Endodermal cell (in vitro differentiated cells): Measurements from ENCODE around the gene ANKLE2. TPM values are rescaled to one million over a fixed set of nuclear protein-coding genes. Genes with fewer than 3 reads are reported as not detected.

Experiments used
- DNase-seq: peaks from one replicate; pipeline ENCODE4 v3.0.0-alpha.2; 2017
- H3K27ac ChIP-seq: 2 replicates; pipeline ENCODE4 v1.5.1; 2013; ENCODE audit warnings: mild to moderate bottlenecking, low read depth, low read length, moderate library complexity
- H3K27me3 ChIP-seq: 2 replicates; pipeline ENCODE4 v1.6.1; 2013; ENCODE audit warnings: mild to moderate bottlenecking, low read length, moderate library complexity; ENCODE audit not compliant: insufficient read depth, control insufficient read depth, poor library complexity, severe bottlenecking
- H3K36me3 ChIP-seq: 2 replicates; pipeline ENCODE4 v1.7.0; 2013; ENCODE audit warnings: mild to moderate bottlenecking, low read length, moderate library complexity; ENCODE audit not compliant: control insufficient read depth, insufficient read depth
- H3K4me1 ChIP-seq: one replicate; pipeline ENCODE4 v1.7.0; 2013; ENCODE audit warnings: low read length; ENCODE audit not compliant: control insufficient read depth, insufficient read depth
- H3K4me3 ChIP-seq: 2 replicates; pipeline ENCODE4 v1.5.1; 2013; ENCODE audit warnings: mild to moderate bottlenecking, low read length, moderate library complexity
- H3K9ac ChIP-seq: 2 replicates; pipeline ENCODE4 v1.6.1; 2013; ENCODE audit warnings: mild to moderate bottlenecking, low read length, moderate library complexity; ENCODE audit not compliant: poor library complexity, severe bottlenecking; ENCODE audit errors: extremely low read depth
- H3K9me3 ChIP-seq: 2 replicates; pipeline ENCODE4 v1.6.1; 2013; ENCODE audit warnings: mild to moderate bottlenecking, low read length, moderate library complexity; ENCODE audit not compliant: control insufficient read depth
- H3K27ac Mint-ChIP-seq: 2 replicates; pipeline ENCODE4 v1.8.0; 2020; ENCODE audit warnings: mixed read lengths
- H3K27me3 Mint-ChIP-seq: 2 replicates; pipeline ENCODE4 v1.8.0; 2021; ENCODE audit warnings: mild to moderate bottlenecking, mixed read lengths; ENCODE audit not compliant: insufficient read depth
- H3K36me3 Mint-ChIP-seq: 2 replicates; pipeline ENCODE4 v1.8.0; 2020; ENCODE audit warnings: low read depth, mixed read lengths
- H3K4me1 Mint-ChIP-seq: 2 replicates; pipeline ENCODE4 v1.8.0; 2020; ENCODE audit warnings: mixed read lengths
- H3K4me3 Mint-ChIP-seq: 2 replicates; pipeline ENCODE4 v1.8.0; 2020; ENCODE audit warnings: mild to moderate bottlenecking, moderate library complexity, mixed read lengths
- H3K9me3 Mint-ChIP-seq: 2 replicates; pipeline ENCODE4 v1.8.0; 2020; ENCODE audit warnings: mild to moderate bottlenecking, mixed read lengths
- WGBS, 2 experiments: methylation state at CpG; one replicate each; pipeline versions ENCODE4 v1.1.5 to v1.1.7; 2013; ENCODE audit warnings: missing lambda C conversion rate in 2 of 2, mixed read lengths in 1 of 2; ENCODE audit not compliant: insufficient coverage in 1 of 2, insufficient read length in 1 of 2; 5-methylcytosine and 5-hydroxymethylcytosine counted together
- total RNA-seq, 2 donors: library from RNA; stranded (reverse); fragmentation: NEBNext Ultra II Directional in 1 of 2; extraction: Animal tissue kit (Norgen Biotek cat#: 25700) in 1 of 2; gene quantifications; 2 replicates in 1 of 2; 3 replicates in 1 of 2; pipeline ENCODE4 v1.2.1, GENCODE V29; 2021
- TF ChIP-seq, protein P1 (sequence below): fragments of 200-600 bp; sonication (generic); conservative IDR thresholded peaks from 2 replicates; pipeline ENCODE4 v1.5.0; 2021; ENCODE audit warnings: antibody characterized with exemption, mild to moderate bottlenecking

ANKLE2 gene
- total RNA-seq, 2 donors from 2014 or later = 87.8 to 88.5 TPM

DNA sequence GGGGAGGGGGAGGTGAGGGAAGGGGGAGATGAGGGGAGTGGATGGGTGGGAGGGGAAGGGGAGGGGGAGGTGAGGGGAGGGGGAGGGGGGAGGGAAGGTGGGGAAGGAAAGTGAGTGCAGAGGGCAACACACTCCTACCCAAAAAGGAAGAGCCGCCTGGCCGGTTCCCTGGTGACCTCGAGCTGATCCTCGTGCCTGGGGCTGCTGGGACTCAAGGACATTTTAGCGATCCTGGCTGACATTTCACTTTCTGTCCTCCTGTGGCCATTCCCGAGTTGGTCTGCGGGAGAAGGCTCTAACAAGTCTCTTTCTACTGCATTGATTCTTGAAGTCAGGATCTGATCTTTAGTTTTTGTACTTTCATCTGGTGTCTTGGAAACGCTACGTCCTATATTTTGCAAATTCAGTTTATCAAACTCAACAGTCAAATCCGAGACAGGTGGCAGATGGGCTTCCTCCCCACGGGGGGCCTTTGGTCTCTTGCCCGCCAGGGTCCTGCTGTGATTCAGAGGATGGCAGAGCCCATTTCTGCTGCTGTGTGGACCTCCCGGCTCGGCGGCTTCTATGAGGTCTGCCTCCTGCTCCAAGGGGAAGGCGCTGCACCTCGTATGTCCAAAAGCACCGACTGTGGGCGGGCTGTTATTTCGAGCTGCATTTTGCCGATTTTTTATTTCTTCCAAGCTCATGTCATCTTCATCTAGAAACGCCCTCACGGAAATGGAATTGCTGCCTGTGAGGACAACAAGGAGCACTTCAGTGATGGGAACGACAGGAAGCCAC lies 31.9 kb downstream of the ANKLE2 start:
- no peak overlapping the region for H3K4me3 ChIP-seq
- TF ChIP-seq, protein P1, sequence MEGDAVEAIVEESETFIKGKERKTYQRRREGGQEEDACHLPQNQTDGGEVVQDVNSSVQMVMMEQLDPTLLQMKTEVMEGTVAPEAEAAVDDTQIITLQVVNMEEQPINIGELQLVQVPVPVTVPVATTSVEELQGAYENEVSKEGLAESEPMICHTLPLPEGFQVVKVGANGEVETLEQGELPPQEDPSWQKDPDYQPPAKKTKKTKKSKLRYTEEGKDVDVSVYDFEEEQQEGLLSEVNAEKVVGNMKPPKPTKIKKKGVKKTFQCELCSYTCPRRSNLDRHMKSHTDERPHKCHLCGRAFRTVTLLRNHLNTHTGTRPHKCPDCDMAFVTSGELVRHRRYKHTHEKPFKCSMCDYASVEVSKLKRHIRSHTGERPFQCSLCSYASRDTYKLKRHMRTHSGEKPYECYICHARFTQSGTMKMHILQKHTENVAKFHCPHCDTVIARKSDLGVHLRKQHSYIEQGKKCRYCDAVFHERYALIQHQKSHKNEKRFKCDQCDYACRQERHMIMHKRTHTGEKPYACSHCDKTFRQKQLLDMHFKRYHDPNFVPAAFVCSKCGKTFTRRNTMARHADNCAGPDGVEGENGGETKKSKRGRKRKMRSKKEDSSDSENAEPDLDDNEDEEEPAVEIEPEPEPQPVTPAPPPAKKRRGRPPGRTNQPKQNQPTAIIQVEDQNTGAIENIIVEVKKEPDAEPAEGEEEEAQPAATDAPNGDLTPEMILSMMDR = no peak
- no peak overlapping the region for H3K9ac ChIP-seq
- H3K9me3 ChIP-seq = peaks cover 4% of the 10 kb centered on the region
- H3K36me3 ChIP-seq = peaks cover 87% of the 10 kb centered on the region
- Mint-ChIP-seq H3K27ac (no peak overlapping the region), H3K4me3 (no peak overlapping the region), H3K36me3 (peaks cover 88% of the 10 kb centered on the region), H3K9me3 (peaks cover 16% of the 10 kb centered on the region), H3K27me3 (no peaks in the 10 kb centered on the region), H3K4me1 (no peaks in the 10 kb centered on the region)
- DNase-seq = peak; percentile 49
- H3K4me1 ChIP-seq = no peaks in the 10 kb centered on the region
- no peak overlapping the region for H3K27ac ChIP-seq
- 94 to 96% methylated on average over 23 to 24 of the region's 24 CpGs for WGBS, 2 experiments
- no peaks in the 10 kb centered on the region for H3K27me3 ChIP-seq

GRCh38 chr12:132728502-132728901 lies 33.1 kb downstream of the ANKLE2 start:
- peaks cover 4% of the 10 kb centered on the region for H3K9me3 ChIP-seq
- Mint-ChIP-seq H3K4me3 (no peak overlapping the region), H3K9me3 (peaks cover 16% of the 10 kb centered on the region), H3K36me3 (peaks cover 86% of the 10 kb centered on the region), H3K27me3 (no peaks in the 10 kb centered on the region), H3K4me1 (no peaks in the 10 kb centered on the region), H3K27ac (no peak overlapping the region)
- H3K27me3 ChIP-seq = no peaks in the 10 kb centered on the region
- whole genome bisulfite sequencing, 2 experiments = 92 to 97% methylated on average over 5 to 7 of the region's 7 CpGs
- no peak overlapping the region for H3K9ac ChIP-seq
- H3K36me3 ChIP-seq = peaks cover 86% of the 10 kb centered on the region
- no peak overlapping the region for H3K27ac ChIP-seq
- no peaks in the 10 kb centered on the region for H3K4me1 ChIP-seq
- TF ChIP-seq, protein P1 = no peak
- no peak overlapping the region for H3K4me3 ChIP-seq
- peak; percentile 41 for DNase-seq

DNA sequence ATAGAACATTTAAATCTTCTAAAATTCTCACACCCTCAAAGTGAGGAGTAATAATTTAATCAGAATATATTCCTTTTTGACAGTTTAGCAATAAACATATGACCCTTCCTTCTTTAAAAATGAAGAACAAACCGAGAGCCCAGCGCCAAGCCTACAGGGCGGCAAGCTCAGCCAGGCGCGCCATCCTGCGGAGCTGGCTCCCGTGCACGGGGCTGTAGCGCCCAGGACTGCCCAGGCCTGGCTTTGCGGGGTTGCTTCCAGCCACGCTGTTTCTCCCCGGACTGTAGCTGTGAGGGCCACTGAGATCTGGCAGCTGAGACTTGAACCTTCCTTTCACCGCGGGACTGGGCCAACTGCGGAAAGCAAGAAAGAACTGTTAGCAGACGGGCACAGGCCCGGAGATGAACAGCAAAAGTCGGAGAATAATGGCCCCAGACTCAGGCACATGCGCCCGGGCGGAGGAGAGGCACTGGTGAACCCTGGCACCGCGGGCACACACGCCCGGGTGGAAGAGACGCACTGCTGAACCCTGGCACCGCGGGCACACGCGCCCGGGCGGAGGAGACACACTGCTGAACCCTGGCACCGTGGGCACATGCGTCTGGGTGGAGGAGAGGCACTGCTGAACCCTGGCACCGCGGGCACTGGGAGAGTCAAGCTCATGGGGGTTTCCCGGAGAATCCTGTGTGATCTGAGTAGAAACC lies 34.4 kb downstream of the ANKLE2 start:
- no peaks in the 10 kb centered on the region for H3K27me3 Mint-ChIP-seq
- H3K27ac Mint-ChIP-seq = no peak overlapping the region
- peaks cover 4% of the 10 kb centered on the region for H3K9me3 ChIP-seq
- H3K27ac ChIP-seq = no peak overlapping the region
- no peaks in the 10 kb centered on the region for H3K27me3 ChIP-seq
- no peak for DNase-seq
- no peaks in the 10 kb centered on the region for H3K4me1 Mint-ChIP-seq
- TF ChIP-seq, protein P1 = no peak
- H3K36me3 ChIP-seq = peaks cover 92% of the 10 kb centered on the region
- H3K4me3 Mint-ChIP-seq = no peak overlapping the region
- H3K9me3 Mint-ChIP-seq = peaks cover 16% of the 10 kb centered on the region
- H3K36me3 Mint-ChIP-seq = peaks cover 83% of the 10 kb centered on the region
- H3K4me1 ChIP-seq = no peaks in the 10 kb centered on the region
- H3K9ac ChIP-seq = no peak overlapping the region
- WGBS, 2 experiments = 94 to 97% methylated on average over 28 to 37 of the region's 37 CpGs
- H3K4me3 ChIP-seq = no peak overlapping the region
